ENCODE data around the gene NRARP. TPM values are rescaled to one million over a fixed set of nuclear protein-coding genes. Genes with fewer than 3 reads are reported as not detected.

The NRARP gene
- total and polyA plus RNA-seq, 2 of the 8 experiments (the other 6 are each of a cell fraction or from before 2014, with no cell fraction given): 32.5 to 37.2 TPM

DNA sequence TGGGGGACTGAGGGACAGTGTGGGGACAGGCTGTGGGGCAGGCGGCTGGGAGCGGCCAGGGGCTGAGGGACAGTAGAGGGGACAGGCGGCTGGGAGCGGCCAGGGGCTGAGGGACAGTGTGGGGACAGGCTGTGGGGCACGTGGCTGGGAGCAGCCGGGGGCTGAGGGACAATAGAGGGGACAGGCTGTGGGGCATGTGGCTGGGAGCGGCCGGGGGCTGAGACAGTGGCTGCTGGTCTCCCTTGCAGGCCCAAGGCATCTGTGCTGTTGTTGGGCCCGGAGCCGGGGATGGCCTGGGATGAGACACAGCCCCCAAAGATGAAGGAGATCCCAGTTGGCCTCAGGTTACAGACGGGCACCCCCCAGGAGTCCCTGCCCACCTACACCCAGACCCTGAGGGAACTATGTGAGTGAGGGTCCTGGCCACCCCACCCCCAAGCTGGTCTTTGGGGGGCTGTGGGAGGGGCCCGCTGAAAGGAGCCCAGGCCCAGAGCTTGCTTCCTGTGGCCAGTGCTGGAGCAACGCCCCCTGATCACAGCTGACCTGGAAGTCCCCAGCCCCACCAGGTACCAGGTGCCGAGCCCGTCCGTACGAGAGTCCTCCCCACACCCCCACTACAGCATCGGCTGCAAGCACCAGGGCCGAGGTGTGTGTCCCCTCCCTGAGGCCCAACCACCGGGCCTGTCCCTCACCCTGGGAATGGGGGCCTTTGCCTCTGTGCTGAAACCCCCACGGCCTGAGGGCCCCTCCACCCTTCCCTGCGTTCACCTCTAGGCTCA is 50.4 kb downstream of the NRARP start:
- Histone ChIP-seq H4K5ac (ENCODE audit: insufficient read length, low read depth, low read length) (no peak overlapping the region), H2BK15ac (ENCODE audit: low read length) (no peak overlapping the region; the same call in 1 of the 2 replicates), H4K8ac (ENCODE audit: extremely low read depth, insufficient read depth, low read length) (peak overlapping the region; percentile 74; the same call in 1 of the 2 replicates), H3K4me2 (ENCODE audit: insufficient read depth in 1 of 2, low read depth in 2 of 2, low read length in 2 of 2) (0 out of 4 replicates have a peak overlapping the region, but pooled peaks of 1 of the 2 experiments have one; percentile 28), H3K27ac (ENCODE audit: low read depth, low read length) (no peak overlapping the region), H2BK120ac (replicated peaks; ENCODE audit: low read depth, low read length) (no peak overlapping the region), H3K79me1 (ENCODE audit: low read depth, low read length) (peaks cover 8% of the 10 kb centered on the region), H3K23ac (ENCODE audit: insufficient read length) (no peak overlapping the region), H3K18ac (ENCODE audit: extremely low read depth, low read length) (no peak overlapping the region), H3K9ac (replicated peaks in 1 of 4; ENCODE audit: extremely low read depth in 1 of 4, low read depth in 3 of 4, low read length in 3 of 4) (no peak overlapping the region), H3K4ac (replicated peaks; ENCODE audit: insufficient read length, low read depth, low read length) (peak overlapping the region; percentile 85), H3K4me3 (ENCODE audit: extremely low read depth in 1 of 4, insufficient read depth in 2 of 4, low read depth in 3 of 4, low read length in 4 of 4) (no peak overlapping the region), H3K14ac (ENCODE audit: insufficient read length) (no peak overlapping the region), H3K36me3 (ENCODE audit: control insufficient read depth in 2 of 4, insufficient read depth in 4 of 4, low read length in 3 of 4) (peaks cover 0 to 5% (median under 1%) of the 10 kb centered on the region in 4 experiments; a peak in 1 of 8 replicates), H4K20me1 (replicated peaks in 1 of 2; ENCODE audit: control insufficient read depth in 1 of 2, insufficient read depth in 2 of 2, low read length in 2 of 2) (peaks cover 0 to 4% of the 10 kb centered on the region in 2 experiments), H2BK12ac (ENCODE audit: low read depth, low read length) (no peak overlapping the region), H3K27me3 (replicated peaks in 1 of 4; ENCODE audit: control insufficient read depth in 3 of 4, extremely low read depth in 1 of 4, insufficient read depth in 3 of 4, low read length in 3 of 4) (peaks cover 0 to 7% (median 0%) of the 10 kb centered on the region in 4 experiments; a peak in 3 of 7 replicates), H3K23me2 (ENCODE audit: low read depth, low read length) (peaks cover 14% of the 10 kb centered on the region; the same call in 1 of the 2 replicates), H2BK20ac (ENCODE audit: low read length) (no peak overlapping the region), H2AK5ac (ENCODE audit: low read depth, low read length) (0 out of 2 replicates have a peak overlapping the region, but pooled peaks have one; percentile 83), H3K56ac (replicated peaks; ENCODE audit: insufficient read length, low read depth, low read length) (no peak overlapping the region), H3K9me3 (ENCODE audit: insufficient read depth in 2 of 2, low read depth in 1 of 2, low read length in 1 of 2) (no peaks in the 10 kb centered on the region), H2BK5ac (ENCODE audit: low read depth, low read length) (0 out of 2 replicates have a peak overlapping the region, but pooled peaks have one; percentile 44), H2AFZ (ENCODE audit: low read length) (no peak overlapping the region), H4K91ac (replicated peaks; ENCODE audit: insufficient read length, low read length) (no peak overlapping the region), H3K79me2 (ENCODE audit: control insufficient read depth in 1 of 2, insufficient read depth in 2 of 2, low read length in 2 of 2) (peaks cover 0 to 11% of the 10 kb centered on the region in 2 experiments; a peak in 2 of 4 replicates), H3K4me1 (replicated peaks in 1 of 4; ENCODE audit: control insufficient read depth in 3 of 4, insufficient read depth in 4 of 4, low read length in 3 of 4) (peaks cover 0 to 21% (median 16%) of the 10 kb centered on the region in 4 experiments; a peak in 5 of 7 replicates)
- 94% methylated on average over 17 of the region's 22 CpGs; no CpG with 5 or more reads in 1 of the 2 experiments for WGBS, 2 experiments (ENCODE audit: extremely low coverage in 1 of 2, insufficient coverage in 1 of 2, insufficient read length in 1 of 2, insufficient replicate concordance in 2 of 2, low coverage in 1 of 2, low lambda C conversion rate in 2 of 2, missing lambda C conversion rate in 1 of 2)
- no peak for TF ChIP-seq EZH2 (IDR thresholded peaks at IDR 0.05; ENCODE audit: low read depth, low read length, severe bottlenecking)
- no peak for TF ChIP-seq EP300 (IDR thresholded peaks at IDR 0.05; ENCODE audit: borderline replicate concordance in 1 of 2, low read depth in 2 of 2, low read length in 2 of 2)
- TF ChIP-seq TAF7 (optimal IDR thresholded peaks at IDR 0.05; ENCODE audit: borderline replicate concordance, low read depth, low read length): no peak
- TF ChIP-seq CTBP2 (IDR thresholded peaks at IDR 0.05; ENCODE audit: borderline replicate concordance, insufficient read depth, insufficient read length, low read length): no peak
- no peak for TF ChIP-seq CREB1 (IDR thresholded peaks at IDR 0.05)
- no peak for TF ChIP-seq MAX (IDR thresholded peaks at IDR 0.05)
- no peak for TF ChIP-seq BACH1 (IDR thresholded peaks at IDR 0.05; ENCODE audit: low read length)
- TF ChIP-seq GTF2F1 (IDR thresholded peaks at IDR 0.05; ENCODE audit: borderline replicate concordance, low read depth, low read length): no peak
- no peak for TF ChIP-seq CHD2 (IDR thresholded peaks at IDR 0.05; ENCODE audit: low read length)
- no peak for TF ChIP-seq SIRT6 (IDR thresholded peaks at IDR 0.05; ENCODE audit: low read length)
- TF ChIP-seq NRF1 (IDR thresholded peaks at IDR 0.05; ENCODE audit: low read depth, low read length): no peak
- no peak for DNase-seq (ENCODE audit: low read depth in 1 of 2, low spot score in 2 of 2)
- POLR2A ChIA-PET (ENCODE audit: partially characterized antibody): interaction anchor here (47.8 to 69.9 kb wide), 2 partner anchors 5 to 17 kb away, joined by 1462 read pairs; partner anchors contain the start of genes CYSRT1, NDOR1, NELFB and RNF208
- CTCF ChIA-PET (ENCODE audit: partially characterized antibody): interaction anchor here (0.7 to 1.3 kb wide), 6 partner anchors 9 to 57 kb away, joined by 3 to 4 read pairs (median 3); partner anchors contain the start of gene TOR4A
- no peak for FAIRE-seq
